Activated B cell treated with CpG ODN at 0.5 μM for 24 hours (primary cell): ENCODE measurements around the gene SRSF7. TPM values are rescaled to one million over a fixed set of nuclear protein-coding genes. Genes with fewer than 3 reads are reported as not detected.
"Not testable (repeated sequence)": the region's sequence is repeated elsewhere in the genome, so short reads cannot be mapped to it uniquely, and the experiment has no call there.

ENCODE experiments used
- ATAC-seq: fragments of 200-7000 bp; cut with Tn5 transposase; one replicate; pipeline ENCODE4 v1.10.0; 2021; ENCODE audit warnings: low read depth, mild to moderate bottlenecking, moderate library complexity
- CTCF ChIA-PET: fragments of 350-600 bp; sonication (Branson Sonifier 250); formaldehyde crosslinking; loops from one replicate; lab custom pipeline; 2021; ENCODE audit warnings: antibody characterized with exemption; lab: Charles Lee
- POLR2A ChIA-PET: fragments of 350-600 bp; sonication (Branson Sonifier 250); formaldehyde crosslinking; loops from one replicate; lab custom pipeline; 2021; ENCODE audit warnings: antibody characterized with exemption; lab: Charles Lee
- DNase-seq: peaks from one replicate; pipeline ENCODE4 v3.0.0; 2022
- H3K27ac Mint-ChIP-seq: one replicate; pipeline ENCODE4 v1.8.0; 2020; ENCODE audit warnings: mixed read lengths
- H3K27me3 Mint-ChIP-seq: one replicate; pipeline ENCODE4 v1.8.0; 2021; ENCODE audit warnings: mixed read lengths
- H3K36me3 Mint-ChIP-seq: one replicate; pipeline ENCODE4 v1.8.0; 2021; ENCODE audit warnings: low read depth, mixed read lengths
- H3K4me1 Mint-ChIP-seq: one replicate; pipeline ENCODE4 v1.8.0; 2021; ENCODE audit warnings: mixed read lengths
- H3K4me3 Mint-ChIP-seq: one replicate; pipeline ENCODE4 v1.8.0; 2020; ENCODE audit warnings: mild to moderate bottlenecking, mixed read lengths
- H3K9me3 Mint-ChIP-seq: one replicate; pipeline ENCODE4 v1.8.0; 2020; ENCODE audit warnings: mixed read lengths
- intact Hi-C: fragments of 100-400 bp; cut with micrococcal nuclease; formaldehyde crosslinking; loops from one replicate; pipeline ENCODE4 v1.15.1; 2024
- total RNA-seq: library from RNA; stranded (reverse); gene quantifications from 2 replicates; pipeline ENCODE4 v1.2.3, GENCODE V29; 2022
- TF ChIP-seq, protein P1 (sequence below): fragments of 200-600 bp; IDR thresholded peaks from one replicate; pipeline ENCODE4 v1.8.0; 2022; ENCODE audit warnings: antibody characterized with exemption, mild to moderate bottlenecking

The SRSF7 gene
- total RNA-seq, 1 donor from 2014 or later: 247 TPM

DNA sequence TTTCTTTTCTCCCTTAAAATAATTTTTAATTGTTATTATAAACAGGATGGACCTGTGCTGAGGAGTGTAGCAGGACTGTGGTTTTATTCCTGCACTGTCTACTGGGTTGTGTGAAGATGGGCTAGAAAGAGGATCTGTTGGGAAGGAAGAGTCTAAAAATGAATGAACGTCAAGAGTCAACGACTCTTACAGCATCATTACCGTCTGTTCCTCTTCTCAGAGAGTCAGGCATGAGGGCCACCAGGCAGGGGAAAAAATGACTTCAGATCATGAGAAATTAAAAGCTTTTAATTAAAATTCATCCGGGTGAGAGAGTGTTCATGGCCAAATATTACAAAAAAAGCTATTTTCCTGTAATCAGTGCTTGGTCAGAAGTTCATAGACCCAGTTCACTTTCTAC, 32.6 kb downstream of the SRSF7 start:
- peaks cover 20% of the 10 kb centered on the region for H3K36me3 Mint-ChIP-seq
- peaks cover 30% of the 10 kb centered on the region for H3K4me1 Mint-ChIP-seq
- TF ChIP-seq, protein P1, sequence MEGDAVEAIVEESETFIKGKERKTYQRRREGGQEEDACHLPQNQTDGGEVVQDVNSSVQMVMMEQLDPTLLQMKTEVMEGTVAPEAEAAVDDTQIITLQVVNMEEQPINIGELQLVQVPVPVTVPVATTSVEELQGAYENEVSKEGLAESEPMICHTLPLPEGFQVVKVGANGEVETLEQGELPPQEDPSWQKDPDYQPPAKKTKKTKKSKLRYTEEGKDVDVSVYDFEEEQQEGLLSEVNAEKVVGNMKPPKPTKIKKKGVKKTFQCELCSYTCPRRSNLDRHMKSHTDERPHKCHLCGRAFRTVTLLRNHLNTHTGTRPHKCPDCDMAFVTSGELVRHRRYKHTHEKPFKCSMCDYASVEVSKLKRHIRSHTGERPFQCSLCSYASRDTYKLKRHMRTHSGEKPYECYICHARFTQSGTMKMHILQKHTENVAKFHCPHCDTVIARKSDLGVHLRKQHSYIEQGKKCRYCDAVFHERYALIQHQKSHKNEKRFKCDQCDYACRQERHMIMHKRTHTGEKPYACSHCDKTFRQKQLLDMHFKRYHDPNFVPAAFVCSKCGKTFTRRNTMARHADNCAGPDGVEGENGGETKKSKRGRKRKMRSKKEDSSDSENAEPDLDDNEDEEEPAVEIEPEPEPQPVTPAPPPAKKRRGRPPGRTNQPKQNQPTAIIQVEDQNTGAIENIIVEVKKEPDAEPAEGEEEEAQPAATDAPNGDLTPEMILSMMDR: no peak
- ChIA-PET POLR2A (no interaction called here), CTCF (no interaction called here)
- DNase-seq (no peak), ATAC-seq (no peak)
- H3K27ac Mint-ChIP-seq: no peak overlapping the region
- peaks cover 2% of the 10 kb centered on the region for H3K9me3 Mint-ChIP-seq
- no peaks in the 10 kb centered on the region for H3K27me3 Mint-ChIP-seq
- H3K4me3 Mint-ChIP-seq: no peak overlapping the region
- intact Hi-C loops: no loop called here

GRCh38 chr2:38716185-38716584, 35.0 kb downstream of the SRSF7 start:
- DNase-seq (no peak), ATAC-seq (no peak)
- ChIA-PET CTCF (no interaction called here), POLR2A (no interaction called here)
- intact Hi-C loops: no loop called here
- Mint-ChIP-seq H3K4me1 (peaks cover 9% of the 10 kb centered on the region), H3K4me3 (no peak overlapping the region), H3K27me3 (no peaks in the 10 kb centered on the region), H3K9me3 (peaks cover 2% of the 10 kb centered on the region), H3K36me3 (peaks cover 23% of the 10 kb centered on the region), H3K27ac (no peak overlapping the region)
- TF ChIP-seq, protein P1: no peak

GRCh38 chr2:38714941-38715340, 36.2 kb downstream of the SRSF7 start:
- DNase-seq, H3K27ac Mint-ChIP-seq, CTCF ChIA-PET, H3K4me1 Mint-ChIP-seq, ATAC-seq, H3K4me3 Mint-ChIP-seq, H3K27me3 Mint-ChIP-seq, intact Hi-C loops, POLR2A ChIA-PET, H3K9me3 Mint-ChIP-seq: not testable (repeated sequence)
- peaks cover 16% of the 10 kb centered on the region for H3K36me3 Mint-ChIP-seq

DNA sequence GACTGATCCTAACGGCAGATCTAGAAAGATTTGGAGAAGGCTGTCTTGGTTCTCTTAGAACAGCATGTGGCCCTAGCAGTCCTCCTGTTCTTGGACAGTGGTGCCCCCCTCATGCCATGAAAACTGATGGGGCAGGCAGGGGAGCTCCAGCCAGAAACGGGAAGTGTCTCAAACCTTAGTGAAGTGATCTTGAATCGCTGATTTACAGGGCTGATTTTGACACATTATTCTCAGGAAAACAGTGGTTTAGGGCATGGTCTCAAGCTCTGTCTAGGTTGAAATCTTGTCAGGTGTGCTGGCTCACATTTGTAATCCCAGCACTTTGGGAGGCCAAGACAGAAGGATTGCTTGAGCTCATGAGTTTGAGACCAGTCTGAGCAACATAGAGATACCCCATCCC, 37.8 kb downstream of the SRSF7 start:
- POLR2A ChIA-PET: interaction anchor here (0.6 to 0.8 kb wide), 2 partner anchors 9 to 37 kb away, joined by 3 to 6 read pairs; no protein-coding TSS in a partner anchor
- TF ChIP-seq, protein P1: no peak
- no peak overlapping the region for H3K27ac Mint-ChIP-seq
- no peaks in the 10 kb centered on the region for H3K27me3 Mint-ChIP-seq
- CTCF ChIA-PET: no interaction called here
- ATAC-seq (no peak), DNase-seq (no peak)
- intact Hi-C loops: no loop called here
- peaks cover 14% of the 10 kb centered on the region for H3K36me3 Mint-ChIP-seq
- H3K4me1 Mint-ChIP-seq: peaks cover 8% of the 10 kb centered on the region
- no peaks in the 10 kb centered on the region for H3K9me3 Mint-ChIP-seq
- no peak overlapping the region for H3K4me3 Mint-ChIP-seq

DNA sequence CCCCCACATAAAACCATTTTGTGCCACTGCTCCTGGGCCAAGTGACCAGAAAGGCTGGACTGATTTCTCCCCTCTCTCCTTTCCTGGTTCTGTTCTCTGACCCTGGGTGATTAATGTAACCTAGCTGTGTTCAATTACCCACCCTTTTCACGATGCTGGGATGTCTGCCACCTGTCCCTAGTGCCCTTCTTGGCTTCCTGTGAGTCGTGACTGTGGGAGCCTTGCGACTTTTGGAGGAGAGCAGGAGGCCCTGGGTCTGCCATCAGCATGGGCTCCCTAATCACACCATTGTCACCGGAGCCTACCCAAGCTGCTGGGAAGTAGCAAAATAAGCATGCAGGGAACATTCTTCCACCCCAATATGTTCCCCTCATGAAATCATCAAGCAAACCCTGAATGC, 38.3 kb downstream of the SRSF7 start:
- H3K9me3 Mint-ChIP-seq: no peaks in the 10 kb centered on the region
- no peaks in the 10 kb centered on the region for H3K27me3 Mint-ChIP-seq
- H3K36me3 Mint-ChIP-seq: peaks cover 13% of the 10 kb centered on the region
- ChIA-PET POLR2A (interaction anchor here (0.8 kb wide), 1 partner anchor 9 kb away, joined by 6 read pairs; no protein-coding TSS in a partner anchor), CTCF (no interaction called here)
- H3K4me1 Mint-ChIP-seq: peaks cover 8% of the 10 kb centered on the region
- TF ChIP-seq, protein P1: no peak
- intact Hi-C loops: no loop called here
- ATAC-seq (no peak), DNase-seq (no peak)
- no peak overlapping the region for H3K4me3 Mint-ChIP-seq
- no peak overlapping the region for H3K27ac Mint-ChIP-seq

DNA sequence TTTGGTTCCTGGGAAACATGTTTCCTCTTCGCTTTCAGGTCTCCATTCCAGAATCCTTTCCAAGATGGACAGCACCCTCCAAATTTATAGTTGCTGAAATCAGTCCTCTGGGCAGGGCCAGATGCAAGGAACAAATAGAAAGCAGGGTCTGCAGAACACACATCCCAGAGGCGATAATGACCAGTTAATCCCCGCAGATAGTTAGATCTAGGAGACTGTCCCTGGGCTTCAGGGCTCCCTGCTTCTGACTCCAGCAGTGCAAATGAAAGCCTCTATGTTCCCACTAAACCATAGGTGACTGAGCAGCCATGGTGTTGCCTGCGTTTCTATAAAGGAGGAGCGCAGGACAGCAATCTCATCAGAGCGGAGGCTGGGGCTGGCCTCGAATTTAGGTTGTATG, 38.7 kb downstream of the SRSF7 start:
- Mint-ChIP-seq H3K36me3 (peaks cover 13% of the 10 kb centered on the region), H3K27ac (no peak overlapping the region), H3K4me1 (peaks cover 8% of the 10 kb centered on the region), H3K9me3 (no peaks in the 10 kb centered on the region), H3K4me3 (no peak overlapping the region), H3K27me3 (no peaks in the 10 kb centered on the region)
- ChIA-PET POLR2A (no interaction called here), CTCF (no interaction called here)
- DNase-seq: no peak
- ATAC-seq: no peak
- intact Hi-C loops: no loop called here
- TF ChIP-seq, protein P1: no peak
